HEK293 (cell line): ENCODE results near the gene GABRR1.

ENCODE experiments used
- GLIS1 ChIP-seq: fragments of 450-650 bp; formaldehyde crosslinking; IDR thresholded peaks from 2 replicates; pipeline ENCODE4 v1.5.1; 2016; ENCODE audit warnings: missing biosample characterization, missing genetic modification characterization
- HOXC10 ChIP-seq: sonication (generic); formaldehyde crosslinking; IDR thresholded peaks from 2 replicates; pipeline ENCODE4 v1.8.1; 2023; ENCODE audit warnings: mild to moderate bottlenecking, missing genetic modification reagents
- IKZF3 ChIP-seq: fragments of 450-650 bp; IDR thresholded peaks from 2 replicates; pipeline ENCODE4 v1.5.0; 2018; ENCODE audit warnings: missing biosample characterization, mild to moderate bottlenecking, missing genetic modification characterization, moderate library complexity
- KLF10 ChIP-seq: fragments of 450-650 bp; IDR thresholded peaks from 2 replicates; pipeline ENCODE4 v1.5.1; 2018; ENCODE audit warnings: missing biosample characterization, mild to moderate bottlenecking, missing genetic modification characterization
- KLF16 ChIP-seq: fragments of 450-650 bp; formaldehyde crosslinking; IDR thresholded peaks from 2 replicates; pipeline ENCODE4 v1.5.1; 2017; ENCODE audit warnings: missing biosample characterization, missing genetic modification characterization
- KLF7 ChIP-seq: fragments of 450-650 bp; formaldehyde crosslinking; IDR thresholded peaks from 2 replicates; pipeline ENCODE4 v1.5.1; 2016; ENCODE audit warnings: missing biosample characterization, missing genetic modification characterization, borderline replicate concordance
- OSR2 ChIP-seq: fragments of 450-650 bp; formaldehyde crosslinking; IDR thresholded peaks from 2 replicates; pipeline ENCODE4 v1.5.1; 2016; ENCODE audit warnings: missing biosample characterization, missing genetic modification characterization
- PRDM1 ChIP-seq: fragments of 450-650 bp; formaldehyde crosslinking; IDR thresholded peaks from 2 replicates; pipeline ENCODE4; 2016; ENCODE audit warnings: missing biosample characterization, missing genetic modification characterization
- SCRT2 ChIP-seq: fragments of 450-650 bp; formaldehyde crosslinking; IDR thresholded peaks from 2 replicates; pipeline ENCODE4 v1.5.1; 2016; ENCODE audit warnings: missing biosample characterization, missing genetic modification characterization
- SP2 ChIP-seq: fragments of 450-650 bp; formaldehyde crosslinking; IDR thresholded peaks from 2 replicates; pipeline ENCODE4 v1.5.1; 2016; ENCODE audit warnings: missing biosample characterization, missing genetic modification characterization
- YY2 ChIP-seq: fragments of 450-650 bp; formaldehyde crosslinking; IDR thresholded peaks from 2 replicates; pipeline ENCODE4 v1.5.1; 2016; ENCODE audit warnings: missing biosample characterization, missing genetic modification characterization
- ZFP41 ChIP-seq: fragments of 450-650 bp; formaldehyde crosslinking; IDR thresholded peaks from 2 replicates; pipeline ENCODE4 v1.5.1; 2016; ENCODE audit warnings: missing biosample characterization, missing genetic modification characterization, borderline replicate concordance
- ZIC2 ChIP-seq: fragments of 450-650 bp; formaldehyde crosslinking; IDR thresholded peaks from 2 replicates; pipeline ENCODE4 v1.5.1; 2016; ENCODE audit warnings: missing biosample characterization, missing genetic modification characterization
- ZNF121 ChIP-seq: fragments of 450-650 bp; formaldehyde crosslinking; IDR thresholded peaks from 2 replicates; pipeline ENCODE4 v1.5.1; 2016; ENCODE audit warnings: missing biosample characterization, missing genetic modification characterization
- ZNF19 ChIP-seq: fragments of 450-650 bp; formaldehyde crosslinking; IDR thresholded peaks from 2 replicates; pipeline ENCODE4; 2016; ENCODE audit warnings: missing biosample characterization, missing genetic modification characterization, low read depth
- ZNF292 ChIP-seq: fragments of 450-650 bp; formaldehyde crosslinking; IDR thresholded peaks from 2 replicates; pipeline ENCODE4 v1.5.1; 2016; ENCODE audit warnings: low read depth, missing biosample characterization, missing genetic modification characterization, borderline replicate concordance
- ZNF394 ChIP-seq: fragments of 450-650 bp; formaldehyde crosslinking; IDR thresholded peaks from 2 replicates; pipeline ENCODE4 v1.5.1; 2016; ENCODE audit warnings: missing biosample characterization, missing genetic modification characterization, mild to moderate bottlenecking, moderate library complexity, borderline replicate concordance
- ZNF404 ChIP-seq: fragments of 450-650 bp; formaldehyde crosslinking; IDR thresholded peaks from 2 replicates; pipeline ENCODE4 v1.5.1; 2017; ENCODE audit warnings: missing biosample characterization, missing genetic modification characterization
- ZNF473 ChIP-seq: fragments of 450-650 bp; formaldehyde crosslinking; IDR thresholded peaks from 2 replicates; pipeline ENCODE4 v1.5.1; 2017; ENCODE audit warnings: missing biosample characterization, missing genetic modification characterization
- ZNF514 ChIP-seq: fragments of 450-650 bp; formaldehyde crosslinking; IDR thresholded peaks from 2 replicates; pipeline ENCODE4 v1.5.1; 2016; ENCODE audit warnings: missing biosample characterization, missing genetic modification characterization
- ZNF585B ChIP-seq: fragments of 450-650 bp; formaldehyde crosslinking; IDR thresholded peaks from 2 replicates; pipeline ENCODE4 v1.5.1; 2016; ENCODE audit warnings: missing biosample characterization, missing genetic modification characterization
- ZNF596 ChIP-seq: fragments of 450-650 bp; IDR thresholded peaks from 2 replicates; pipeline ENCODE4 v1.5.0; 2018; ENCODE audit warnings: missing biosample characterization, mild to moderate bottlenecking, missing genetic modification characterization, moderate library complexity
- ZNF600 ChIP-seq: fragments of 450-650 bp; formaldehyde crosslinking; IDR thresholded peaks from 2 replicates; pipeline ENCODE4 v1.5.1; 2016; ENCODE audit warnings: missing biosample characterization, missing genetic modification characterization
- ZNF610 ChIP-seq: fragments of 450-650 bp; formaldehyde crosslinking; IDR thresholded peaks from 2 replicates; pipeline ENCODE4 v1.5.1; 2016; ENCODE audit warnings: missing biosample characterization, missing genetic modification characterization, borderline replicate concordance
- ZNF658 ChIP-seq: fragments of 450-650 bp; formaldehyde crosslinking; IDR thresholded peaks from 2 replicates; pipeline ENCODE4; 2016; ENCODE audit warnings: missing biosample characterization, missing genetic modification characterization
- ZNF707 ChIP-seq: fragments of 450-650 bp; formaldehyde crosslinking; IDR thresholded peaks from 2 replicates; pipeline ENCODE4 v1.5.1; 2016; ENCODE audit warnings: missing biosample characterization, missing genetic modification characterization
- TF ChIP-seq, protein P1 (sequence below): fragments of 450-650 bp; formaldehyde crosslinking; IDR thresholded peaks from 2 replicates; pipeline ENCODE4 v1.5.1; 2016; ENCODE audit warnings: missing biosample characterization, missing genetic modification characterization
- TF ChIP-seq, protein P2 (sequence below): fragments of 450-650 bp; formaldehyde crosslinking; IDR thresholded peaks from 2 replicates; pipeline ENCODE4 v1.5.1; 2017; ENCODE audit warnings: missing biosample characterization, missing genetic modification characterization
- TF ChIP-seq, protein P3 (sequence below): fragments of 450-650 bp; formaldehyde crosslinking; IDR thresholded peaks from 2 replicates; pipeline ENCODE4 v1.5.1; 2016; ENCODE audit warnings: missing biosample characterization, missing genetic modification characterization, low read depth
- TF ChIP-seq, protein P4 (sequence below): fragments of 450-650 bp; formaldehyde crosslinking; IDR thresholded peaks from 2 replicates; pipeline ENCODE4 v1.5.1; 2016; ENCODE audit warnings: missing biosample characterization, missing genetic modification characterization
- TF ChIP-seq, protein P5 (sequence below): fragments of 450-650 bp; formaldehyde crosslinking; optimal IDR thresholded peaks from 2 replicates; pipeline ENCODE3; 2016; ENCODE audit warnings: missing biosample characterization, mild to moderate bottlenecking, missing genetic modification characterization
- TF ChIP-seq, protein P6 (sequence below): IDR thresholded peaks from 2 replicates; pipeline ENCODE4 v1.6.1; 2011; ENCODE audit warnings: mild to moderate bottlenecking, low read depth, low read length, borderline replicate concordance

The GABRR1 gene

DNA sequence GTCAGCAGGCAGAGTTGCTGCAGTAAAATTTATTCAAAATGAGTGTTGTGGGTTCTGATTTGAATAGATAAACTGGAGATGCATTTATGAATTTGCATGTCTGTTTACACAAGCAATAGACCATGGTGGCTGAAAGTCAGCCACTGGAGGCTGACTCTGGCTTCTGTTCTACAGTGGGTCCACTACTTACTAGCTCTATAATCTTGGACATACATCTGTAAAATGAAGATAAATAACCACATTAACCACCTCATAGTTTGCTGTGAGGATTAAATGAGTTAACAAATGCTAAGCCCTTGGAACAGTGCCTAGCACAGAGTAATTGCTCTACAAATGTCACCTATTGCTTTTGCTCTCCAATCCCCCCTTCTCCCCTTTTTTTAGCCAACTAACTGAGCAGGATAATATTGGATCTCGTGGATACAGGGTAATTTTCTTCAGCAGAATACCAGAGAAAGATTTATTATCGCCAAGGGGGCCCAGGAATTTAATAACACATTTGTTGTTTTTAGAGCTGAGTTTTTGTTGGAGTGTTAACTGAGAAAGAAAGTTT is 72.7 kb downstream of the GABRR1 start (continued):
- TF ChIP-seq OSR2 (peak; percentile 100), GLIS1 (peak; percentile 72), IKZF3 (tag by site-specific recombination) (peak; percentile 86), ZNF658 (tag by site-specific recombination) (no peak), ZNF610 (no peak; the same call in 1 of the 2 replicates), ZNF707 (tag by site-specific recombination) (no peak), KLF16 (tag by site-specific recombination) (peak; percentile 47), PRDM1 (no peak), ZNF404 (no peak), ZNF596 (tag by site-specific recombination) (no peak), SP2 (tag by site-specific recombination) (no peak), ZNF394 (tag by site-specific recombination) (peak; percentile 55; the same call in 1 of the 2 replicates), ZNF514 (tag by site-specific recombination) (no peak), ZNF292 (no peak), HOXC10 (CRISPR knock-in tag) (no peak), ZFP41 (tag by site-specific recombination) (no peak), ZNF19 (tag by site-specific recombination) (no peak), ZIC2 (tag by site-specific recombination) (no peak), ZNF473 (tag by site-specific recombination) (no peak), ZNF585B (tag by site-specific recombination) (no peak), SCRT2 (tag by site-specific recombination) (no peak), ZNF121 (tag by site-specific recombination) (no peak), KLF10 (tag by site-specific recombination) (peak; percentile 81), ZNF600 (tag by site-specific recombination) (0 out of 2 replicates have a peak, but pooled peaks have one; percentile 42), KLF7 (tag by site-specific recombination) (no peak), YY2 (tag by site-specific recombination) (no peak)
- TF ChIP-seq, protein P1, sequence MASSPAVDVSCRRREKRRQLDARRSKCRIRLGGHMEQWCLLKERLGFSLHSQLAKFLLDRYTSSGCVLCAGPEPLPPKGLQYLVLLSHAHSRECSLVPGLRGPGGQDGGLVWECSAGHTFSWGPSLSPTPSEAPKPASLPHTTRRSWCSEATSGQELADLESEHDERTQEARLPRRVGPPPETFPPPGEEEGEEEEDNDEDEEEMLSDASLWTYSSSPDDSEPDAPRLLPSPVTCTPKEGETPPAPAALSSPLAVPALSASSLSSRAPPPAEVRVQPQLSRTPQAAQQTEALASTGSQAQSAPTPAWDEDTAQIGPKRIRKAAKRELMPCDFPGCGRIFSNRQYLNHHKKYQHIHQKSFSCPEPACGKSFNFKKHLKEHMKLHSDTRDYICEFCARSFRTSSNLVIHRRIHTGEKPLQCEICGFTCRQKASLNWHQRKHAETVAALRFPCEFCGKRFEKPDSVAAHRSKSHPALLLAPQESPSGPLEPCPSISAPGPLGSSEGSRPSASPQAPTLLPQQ (tag by site-specific recombination) = peak; percentile 96
- TF ChIP-seq, protein P2, sequence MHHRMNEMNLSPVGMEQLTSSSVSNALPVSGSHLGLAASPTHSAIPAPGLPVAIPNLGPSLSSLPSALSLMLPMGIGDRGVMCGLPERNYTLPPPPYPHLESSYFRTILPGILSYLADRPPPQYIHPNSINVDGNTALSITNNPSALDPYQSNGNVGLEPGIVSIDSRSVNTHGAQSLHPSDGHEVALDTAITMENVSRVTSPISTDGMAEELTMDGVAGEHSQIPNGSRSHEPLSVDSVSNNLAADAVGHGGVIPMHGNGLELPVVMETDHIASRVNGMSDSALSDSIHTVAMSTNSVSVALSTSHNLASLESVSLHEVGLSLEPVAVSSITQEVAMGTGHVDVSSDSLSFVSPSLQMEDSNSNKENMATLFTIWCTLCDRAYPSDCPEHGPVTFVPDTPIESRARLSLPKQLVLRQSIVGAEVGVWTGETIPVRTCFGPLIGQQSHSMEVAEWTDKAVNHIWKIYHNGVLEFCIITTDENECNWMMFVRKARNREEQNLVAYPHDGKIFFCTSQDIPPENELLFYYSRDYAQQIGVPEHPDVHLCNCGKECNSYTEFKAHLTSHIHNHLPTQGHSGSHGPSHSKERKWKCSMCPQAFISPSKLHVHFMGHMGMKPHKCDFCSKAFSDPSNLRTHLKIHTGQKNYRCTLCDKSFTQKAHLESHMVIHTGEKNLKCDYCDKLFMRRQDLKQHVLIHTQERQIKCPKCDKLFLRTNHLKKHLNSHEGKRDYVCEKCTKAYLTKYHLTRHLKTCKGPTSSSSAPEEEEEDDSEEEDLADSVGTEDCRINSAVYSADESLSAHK (tag by site-specific recombination) = peak; percentile 70; the same call in 1 of the 2 replicates
- TF ChIP-seq, protein P3, sequence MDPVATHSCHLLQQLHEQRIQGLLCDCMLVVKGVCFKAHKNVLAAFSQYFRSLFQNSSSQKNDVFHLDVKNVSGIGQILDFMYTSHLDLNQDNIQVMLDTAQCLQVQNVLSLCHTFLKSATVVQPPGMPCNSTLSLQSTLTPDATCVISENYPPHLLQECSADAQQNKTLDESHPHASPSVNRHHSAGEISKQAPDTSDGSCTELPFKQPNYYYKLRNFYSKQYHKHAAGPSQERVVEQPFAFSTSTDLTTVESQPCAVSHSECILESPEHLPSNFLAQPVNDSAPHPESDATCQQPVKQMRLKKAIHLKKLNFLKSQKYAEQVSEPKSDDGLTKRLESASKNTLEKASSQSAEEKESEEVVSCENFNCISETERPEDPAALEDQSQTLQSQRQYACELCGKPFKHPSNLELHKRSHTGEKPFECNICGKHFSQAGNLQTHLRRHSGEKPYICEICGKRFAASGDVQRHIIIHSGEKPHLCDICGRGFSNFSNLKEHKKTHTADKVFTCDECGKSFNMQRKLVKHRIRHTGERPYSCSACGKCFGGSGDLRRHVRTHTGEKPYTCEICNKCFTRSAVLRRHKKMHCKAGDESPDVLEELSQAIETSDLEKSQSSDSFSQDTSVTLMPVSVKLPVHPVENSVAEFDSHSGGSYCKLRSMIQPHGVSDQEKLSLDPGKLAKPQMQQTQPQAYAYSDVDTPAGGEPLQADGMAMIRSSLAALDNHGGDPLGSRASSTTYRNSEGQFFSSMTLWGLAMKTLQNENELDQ (tag by site-specific recombination) = no peak
- TF ChIP-seq, protein P4, sequence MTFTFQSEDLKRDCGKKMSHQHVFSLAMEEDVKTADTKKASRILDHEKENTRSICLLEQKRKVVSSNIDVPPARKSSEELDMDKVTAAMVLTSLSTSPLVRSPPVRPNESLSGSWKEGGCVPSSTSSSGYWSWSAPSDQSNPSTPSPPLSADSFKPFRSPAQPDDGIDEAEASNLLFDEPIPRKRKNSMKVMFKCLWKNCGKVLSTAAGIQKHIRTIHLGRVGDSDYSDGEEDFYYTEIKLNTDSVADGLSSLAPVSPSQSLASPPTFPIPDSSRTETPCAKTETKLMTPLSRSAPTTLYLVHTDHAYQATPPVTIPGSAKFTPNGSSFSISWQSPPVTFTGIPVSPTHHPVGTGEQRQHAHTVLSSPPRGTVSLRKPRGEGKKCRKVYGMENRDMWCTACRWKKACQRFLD (tag by site-specific recombination) = no peak
- TF ChIP-seq, protein P5, sequence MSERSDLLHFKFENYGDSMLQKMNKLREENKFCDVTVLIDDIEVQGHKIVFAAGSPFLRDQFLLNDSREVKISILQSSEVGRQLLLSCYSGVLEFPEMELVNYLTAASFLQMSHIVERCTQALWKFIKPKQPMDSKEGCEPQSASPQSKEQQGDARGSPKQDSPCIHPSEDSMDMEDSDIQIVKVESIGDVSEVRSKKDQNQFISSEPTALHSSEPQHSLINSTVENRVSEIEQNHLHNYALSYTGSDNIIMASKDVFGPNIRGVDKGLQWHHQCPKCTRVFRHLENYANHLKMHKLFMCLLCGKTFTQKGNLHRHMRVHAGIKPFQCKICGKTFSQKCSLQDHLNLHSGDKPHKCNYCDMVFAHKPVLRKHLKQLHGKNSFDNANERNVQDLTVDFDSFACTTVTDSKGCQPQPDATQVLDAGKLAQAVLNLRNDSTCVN = no peak
- TF ChIP-seq, protein P6, sequence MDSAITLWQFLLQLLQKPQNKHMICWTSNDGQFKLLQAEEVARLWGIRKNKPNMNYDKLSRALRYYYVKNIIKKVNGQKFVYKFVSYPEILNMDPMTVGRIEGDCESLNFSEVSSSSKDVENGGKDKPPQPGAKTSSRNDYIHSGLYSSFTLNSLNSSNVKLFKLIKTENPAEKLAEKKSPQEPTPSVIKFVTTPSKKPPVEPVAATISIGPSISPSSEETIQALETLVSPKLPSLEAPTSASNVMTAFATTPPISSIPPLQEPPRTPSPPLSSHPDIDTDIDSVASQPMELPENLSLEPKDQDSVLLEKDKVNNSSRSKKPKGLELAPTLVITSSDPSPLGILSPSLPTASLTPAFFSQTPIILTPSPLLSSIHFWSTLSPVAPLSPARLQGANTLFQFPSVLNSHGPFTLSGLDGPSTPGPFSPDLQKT = no peak
